NCI-H69 (cell line): ENCODE measurements around the gene FAM72C.
"Not testable (repeated sequence)": the region's sequence is repeated elsewhere in the genome, so short reads cannot be mapped to it uniquely, and the experiment has no call there.

Source experiments
- DNase-seq: peaks from one replicate; lab custom pipeline; 2025; lab: John Stamatoyannopoulos, UW

The FAM72C gene

GRCh38 chr1:143984721-143985473 is 13.1 kb upstream of the FAM72C start:
- not testable (repeated sequence) for DNase-seq

- DNase-seq: not testable (repeated sequence)
Observed at GRCh38 chr1:143974416-143974815, 2.6 kb upstream of the FAM72C start.

GRCh38 chr1:143973876-143974414 is 2.2 kb upstream of the FAM72C start:
- DNase-seq: not testable (repeated sequence)

- DNase-seq: not testable (repeated sequence)
Observed at GRCh38 chr1:143972753-143973326, 1.1 kb upstream of the FAM72C start.

GRCh38 chr1:143965860-143966259 is 5.9 kb downstream of the FAM72C start:
- not testable (repeated sequence) for DNase-seq

GRCh38 chr1:143964294-143964693 is 7.5 kb downstream of the FAM72C start:
- not testable (repeated sequence) for DNase-seq

- not testable (repeated sequence) for DNase-seq
Observed at GRCh38 chr1:143955930-143956329, 15.9 kb downstream of the FAM72C start.

- DNase-seq: not testable (repeated sequence)
Observed at GRCh38 chr1:143952913-143953312, 18.9 kb downstream of the FAM72C start.

GRCh38 chr1:143951485-143952391 is 20.0 kb downstream of the FAM72C start:
- DNase-seq: not testable (repeated sequence)

GRCh38 chr1:143947749-143948148 is 24.0 kb downstream of the FAM72C start:
- DNase-seq: not testable (repeated sequence)

GRCh38 chr1:143945253-143945652 is 26.5 kb downstream of the FAM72C start:
- not testable (repeated sequence) for DNase-seq

GRCh38 chr1:143944576-143945240 is 27.1 kb downstream of the FAM72C start:
- DNase-seq: not testable (repeated sequence)

- DNase-seq: not testable (repeated sequence)
Observed at GRCh38 chr1:143943319-143943978, 28.3 kb downstream of the FAM72C start.

GRCh38 chr1:143942238-143942860 is 29.4 kb downstream of the FAM72C start:
- not testable (repeated sequence) for DNase-seq

- DNase-seq: not testable (repeated sequence)
Observed at GRCh38 chr1:143939666-143940065, 32.1 kb downstream of the FAM72C start.

- not testable (repeated sequence) for DNase-seq
Observed at GRCh38 chr1:143938922-143939321, 32.9 kb downstream of the FAM72C start.

GRCh38 chr1:143936457-143937115 is 35.2 kb downstream of the FAM72C start:
- DNase-seq: peak; percentile 45

- DNase-seq: not testable (repeated sequence)
Observed at GRCh38 chr1:143919127-143919526, 52.7 kb downstream of the FAM72C start.

- DNase-seq: not testable (repeated sequence)
Observed at GRCh38 chr1:143918552-143918951, 53.2 kb downstream of the FAM72C start.

GRCh38 chr1:143913705-143914104 is 58.1 kb downstream of the FAM72C start:
- DNase-seq: not testable (repeated sequence)
